ENCODE measurements around the gene NOTO.
"Not testable (repeated sequence)": the region's sequence is repeated elsewhere in the genome, so short reads cannot be mapped to it uniquely, and the experiment has no call there.

The NOTO gene

GRCh38 chr2:73200281-73200680 lies 2.1 kb upstream of the NOTO start:
- not testable (repeated sequence) for DNase-seq (ENCODE audit: low read depth)

DNA sequence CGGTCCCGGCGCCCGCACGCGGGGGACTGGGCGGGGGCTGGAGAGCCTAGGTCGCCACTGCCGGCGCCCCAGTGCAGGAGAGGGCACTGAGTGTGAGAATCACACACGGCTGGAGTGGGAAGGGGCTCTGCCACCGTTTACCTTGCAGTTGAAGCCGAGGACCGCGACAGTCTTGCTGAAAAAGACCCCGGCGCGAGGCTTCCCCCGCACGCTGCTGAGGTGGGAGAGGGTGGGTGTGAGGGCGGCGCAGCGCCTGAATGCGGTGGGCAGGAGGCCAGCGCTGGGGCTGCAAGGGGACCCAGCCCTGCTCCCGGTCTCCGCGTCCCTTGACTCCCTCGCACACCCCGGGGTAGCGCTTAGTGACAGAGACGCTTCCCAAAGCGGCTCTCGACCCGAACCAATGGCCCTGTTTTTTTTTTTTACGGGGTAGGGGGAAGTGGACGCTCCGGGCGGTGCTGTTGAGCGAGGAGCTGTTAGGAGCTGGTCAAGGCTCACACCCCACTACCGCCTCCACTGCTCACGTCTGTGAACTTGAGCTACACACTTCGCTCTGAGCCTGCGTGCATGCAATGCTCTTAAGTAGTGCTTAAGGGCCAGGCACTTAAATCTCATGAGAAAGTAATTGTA lies 794 bp downstream of the NOTO start:
- DNase-seq (ENCODE audit: low read depth), result no peak

DNA sequence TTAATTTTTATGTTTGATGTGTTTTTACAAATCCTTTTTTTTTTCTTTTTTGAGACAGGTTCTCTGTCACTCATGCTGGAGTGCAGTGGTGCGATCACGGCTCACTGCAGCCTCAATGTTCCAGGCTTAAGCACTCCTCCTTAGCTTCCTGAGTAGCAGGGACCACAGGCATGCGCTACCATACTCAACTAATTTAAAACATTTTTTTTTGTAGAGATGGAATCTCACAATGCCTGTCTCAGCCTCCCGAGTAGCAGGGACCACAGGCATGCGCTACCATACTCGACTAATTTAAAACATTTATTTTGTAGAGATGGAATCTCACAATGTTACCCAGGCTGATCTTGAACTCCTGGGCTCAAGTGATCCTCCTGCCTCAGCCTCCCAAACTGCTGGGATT lies 3.2 kb downstream of the NOTO start:
- DNase-seq (ENCODE audit: low read depth), result no peak

GRCh38 chr2:73208258-73208657 lies 5.9 kb downstream of the NOTO start:
- DNase-seq (ENCODE audit: low read depth), result no peak

GRCh38 chr2:73210019-73210418 lies 7.6 kb downstream of the NOTO start:
- DNase-seq (ENCODE audit: low read depth), result no peak

DNA sequence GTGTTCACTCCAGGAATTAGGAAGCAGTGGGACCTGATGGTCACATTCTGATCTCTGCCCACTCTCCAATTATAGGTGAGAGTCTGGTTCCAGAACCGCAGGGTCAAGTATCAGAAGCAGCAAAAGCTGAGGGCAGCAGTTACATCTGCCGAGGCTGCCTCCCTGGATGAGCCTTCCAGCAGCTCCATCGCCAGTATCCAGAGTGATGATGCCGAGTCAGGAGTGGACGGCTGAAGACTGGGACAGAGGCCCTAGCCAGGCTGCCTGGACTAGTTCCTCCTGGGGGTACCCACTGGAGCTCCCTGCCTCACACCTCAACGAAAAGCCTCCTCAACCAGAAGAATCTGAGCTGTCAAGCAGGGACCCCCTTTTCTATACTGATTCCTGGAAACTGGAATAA lies 8.3 kb downstream of the NOTO start:
- no peak for DNase-seq (ENCODE audit: low read depth)

DNA sequence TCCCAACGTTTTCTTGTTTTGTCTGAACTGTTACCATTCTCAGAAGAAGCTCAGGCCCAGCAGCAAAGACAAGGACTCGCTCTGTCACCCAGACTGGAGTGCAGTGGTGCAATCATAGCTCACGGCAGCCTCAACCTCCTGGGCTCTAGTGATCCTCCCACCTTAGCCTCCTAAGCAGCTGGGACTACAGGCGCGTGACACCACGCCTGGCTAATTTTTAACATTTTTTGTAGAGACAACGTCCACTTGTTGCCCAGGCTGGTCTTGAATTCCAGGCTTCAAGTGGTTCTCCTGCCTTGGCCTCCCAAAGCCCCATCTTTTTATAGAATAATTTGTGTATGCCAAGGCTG lies 9.7 kb downstream of the NOTO start:
- DNase-seq (ENCODE audit: low read depth), result no peak

DNA sequence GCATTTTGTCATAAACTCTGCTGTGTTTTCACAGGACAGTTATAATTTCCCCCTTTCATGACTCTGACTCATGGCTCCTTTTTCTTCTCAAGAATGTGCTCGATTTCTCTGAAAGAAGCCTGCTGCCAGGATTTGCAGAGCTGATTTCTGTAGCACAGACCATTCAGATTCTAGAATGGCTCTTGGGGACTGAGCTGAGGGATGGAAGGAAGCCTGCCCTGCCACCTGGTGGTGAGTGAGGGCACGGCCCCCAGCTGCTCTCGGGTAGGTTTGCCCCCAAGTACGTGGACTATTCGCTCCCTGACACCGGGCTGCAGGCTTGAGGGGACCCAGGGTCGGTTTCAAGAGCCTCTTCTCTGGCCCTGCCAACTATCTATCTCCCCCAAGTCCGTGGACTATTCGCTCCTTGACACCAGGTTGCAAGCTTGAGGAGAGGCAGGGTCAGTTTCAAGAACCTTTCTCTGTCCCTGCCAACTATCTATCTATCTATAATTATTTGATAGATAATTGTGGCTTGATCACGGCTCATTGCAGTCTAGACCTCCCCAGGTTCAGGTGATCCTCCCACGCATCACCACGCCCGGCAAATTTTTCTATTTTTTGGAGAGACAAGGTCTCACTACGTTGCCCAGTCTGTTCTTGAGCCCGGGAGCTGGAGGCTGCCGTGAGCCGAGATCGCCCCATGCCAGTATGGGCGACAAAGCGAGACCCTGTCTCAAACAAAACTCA lies 10.2 kb downstream of the NOTO start:
- peak; percentile 45 for DNase-seq (ENCODE audit: low read depth)

DNA sequence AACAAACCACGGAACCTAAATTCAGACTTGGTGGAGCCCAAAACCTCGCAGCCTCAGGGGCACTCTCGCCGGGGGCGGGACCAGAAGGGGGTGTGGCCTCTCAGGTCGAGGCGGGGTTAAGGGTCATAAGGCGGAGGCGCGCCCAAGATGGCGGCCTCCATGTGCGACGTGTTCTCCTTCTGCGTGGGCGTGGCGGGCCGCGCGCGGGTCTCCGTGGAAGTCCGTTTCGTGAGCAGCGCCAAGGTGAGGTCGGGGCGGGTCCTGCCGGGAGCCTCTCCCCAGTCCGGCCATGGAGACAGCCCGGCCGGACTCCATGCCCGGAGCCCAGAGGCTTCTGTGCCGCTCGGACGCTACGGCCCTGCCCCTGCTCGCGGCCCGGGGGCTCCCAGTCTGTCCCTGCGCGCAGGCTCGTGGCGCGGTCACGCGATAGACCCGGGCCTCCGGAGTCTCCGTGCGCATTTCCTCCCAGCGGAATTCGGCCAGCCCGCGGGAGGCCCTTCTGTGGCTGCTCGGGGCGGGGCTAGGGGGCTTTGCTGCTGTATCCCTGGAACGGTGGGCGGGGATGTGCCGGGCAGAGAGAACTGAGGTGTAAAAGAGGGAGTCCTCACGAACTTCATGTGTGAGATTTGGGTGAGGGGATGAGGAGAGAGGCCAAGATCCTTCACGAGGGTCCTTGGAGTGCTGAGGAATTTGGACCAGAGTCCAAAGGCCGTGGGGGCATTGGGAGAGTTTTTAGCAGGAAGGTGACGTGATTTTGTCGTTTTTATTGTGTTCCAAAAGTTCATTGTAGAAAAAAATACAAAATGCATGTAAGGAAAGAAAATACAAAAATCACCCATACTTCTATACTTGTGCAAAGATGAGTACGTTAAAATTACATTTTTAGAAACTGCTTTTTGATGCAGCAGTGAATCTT lies 12.0 kb downstream of the NOTO start, which contains the start of gene SMYD5:
Gene SMYD5 (plus strand): TSS at position 126 of the 916 bp plus-strand sequence. CDS start 22 bp downstream, at position 148.
- DNase-seq (ENCODE audit: low read depth), result peak; percentile 86

DNA sequence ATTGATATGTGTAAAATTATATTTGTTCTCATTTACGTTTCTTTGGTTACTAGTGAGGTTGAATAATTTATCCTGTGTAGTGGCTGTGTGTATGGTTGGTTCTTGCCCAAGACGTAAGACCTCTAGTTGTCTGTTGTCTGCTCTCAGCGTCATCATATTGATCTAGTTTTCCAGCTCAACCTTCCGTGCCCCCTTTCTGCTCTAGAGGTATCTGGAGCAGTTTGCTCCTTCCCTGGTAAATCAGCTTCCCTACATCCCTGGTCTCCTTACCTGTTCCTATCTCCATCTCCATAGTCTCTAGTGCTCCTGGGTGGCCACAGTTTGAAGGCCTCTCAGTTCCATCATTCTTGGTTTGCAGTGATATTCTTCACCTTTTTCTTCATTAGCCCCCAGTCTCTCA lies 12.9 kb downstream of the NOTO start:
- DNase-seq (ENCODE audit: low read depth), result no peak

DNA sequence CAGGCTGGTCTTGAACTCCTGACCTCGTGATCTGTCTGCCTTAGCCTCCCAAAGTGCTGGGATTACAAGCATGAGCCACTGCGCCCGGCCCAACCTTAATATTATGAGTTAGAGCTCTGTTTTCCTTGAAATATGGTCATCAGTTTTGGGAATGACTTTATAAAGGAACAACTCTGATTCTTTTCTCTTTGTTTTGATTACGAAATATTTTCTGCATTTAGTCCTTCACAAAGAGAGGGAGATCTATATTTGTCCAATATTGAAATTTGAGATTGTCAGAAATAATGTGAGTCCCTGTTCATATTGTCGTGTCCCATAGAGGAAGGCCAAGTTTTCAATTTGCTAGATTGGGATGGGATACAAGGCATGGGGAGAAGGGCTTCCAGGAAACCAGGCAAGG lies 14.8 kb downstream of the NOTO start:
- DNase-seq (ENCODE audit: low read depth), result no peak

- DNase-seq (ENCODE audit: low read depth), result no peak
These were observed 15.5 kb downstream of the NOTO start for GRCh38 chr2:73217826-73218225.

DNA sequence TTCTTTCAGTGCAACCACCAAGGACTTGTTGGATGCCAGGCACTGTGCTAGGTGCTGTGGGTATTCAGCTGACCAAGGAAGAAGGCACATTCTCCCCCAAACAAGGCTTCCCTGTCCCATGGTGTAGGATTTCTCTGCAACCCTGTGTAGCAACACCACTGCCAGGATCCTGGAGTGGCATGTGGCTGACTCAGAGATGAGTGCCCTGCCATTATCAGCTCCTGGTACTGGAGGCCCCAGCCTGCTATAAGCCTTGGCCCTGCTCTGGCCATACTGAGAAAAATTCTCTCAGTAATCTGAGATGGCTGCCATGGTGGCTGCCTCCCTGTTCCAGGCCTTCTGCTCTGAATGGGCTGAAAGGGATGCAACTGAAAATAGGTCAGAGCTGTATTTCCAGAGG lies 15.9 kb downstream of the NOTO start:
- DNase-seq (ENCODE audit: low read depth), result no peak

DNA sequence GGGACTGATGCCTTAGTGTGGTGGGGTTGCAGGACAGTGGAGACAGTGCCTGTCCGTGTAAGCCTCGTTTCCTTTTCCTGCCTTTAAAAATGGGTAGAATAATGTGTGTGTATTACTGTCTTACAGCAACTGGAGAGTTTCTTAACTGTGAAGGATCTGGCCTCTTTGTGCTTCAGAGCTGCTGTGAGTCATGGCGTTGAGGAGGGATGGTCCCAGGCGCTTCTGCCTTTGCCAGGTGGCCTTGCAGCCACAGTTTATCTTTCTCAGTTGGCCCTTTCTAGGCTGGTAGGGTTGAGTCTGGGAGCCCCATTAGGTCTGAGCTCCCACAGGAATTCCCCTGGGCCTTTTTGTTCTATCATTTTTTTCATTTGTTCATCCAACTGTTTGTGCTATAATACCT lies 21.4 kb downstream of the NOTO start:
- no peak for DNase-seq (ENCODE audit: low read depth)

DNA sequence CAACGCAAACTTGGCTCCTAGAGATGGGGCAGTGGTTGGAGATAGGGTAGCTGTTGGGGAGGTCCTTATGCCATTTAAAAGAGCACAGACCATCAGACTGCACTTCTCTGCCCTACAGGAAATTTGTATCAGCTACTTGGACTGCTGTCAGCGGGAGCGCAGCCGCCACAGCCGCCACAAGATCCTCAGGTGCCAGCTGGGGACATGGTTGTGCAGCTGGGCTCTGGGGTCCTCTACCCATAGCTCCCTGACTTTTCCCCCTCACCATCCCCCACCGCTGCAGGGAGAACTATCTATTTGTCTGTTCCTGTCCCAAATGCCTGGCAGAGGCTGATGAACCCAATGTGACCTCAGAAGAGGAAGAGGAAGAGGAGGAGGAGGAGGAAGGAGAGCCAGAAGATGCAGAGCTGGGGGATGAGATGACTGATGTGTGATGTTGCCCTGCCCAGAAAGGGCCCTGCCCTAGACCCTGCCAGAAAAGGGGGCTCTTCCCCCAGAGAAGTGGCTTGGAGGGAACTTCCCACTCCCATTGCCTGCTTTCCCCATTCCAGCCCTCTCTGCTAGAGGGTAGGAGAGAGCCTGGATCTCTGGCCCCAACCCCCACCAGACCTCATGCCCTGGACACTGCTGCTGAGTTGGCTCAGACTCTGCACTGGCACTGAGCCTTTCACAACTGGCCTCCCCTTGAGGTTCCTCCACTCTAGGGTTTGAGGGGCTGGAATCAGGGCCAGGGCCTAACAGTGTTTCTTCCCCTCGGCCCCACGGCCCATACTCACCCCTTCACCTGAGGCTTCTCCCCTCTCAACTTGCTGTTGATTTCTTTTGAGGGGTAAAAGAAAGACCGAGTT lies 23.4 kb downstream of the NOTO start:
- DNase-seq (ENCODE audit: low read depth), result no peak

GRCh38 chr2:73227086-73227485 lies 24.7 kb downstream of the NOTO start:
- no peak for DNase-seq (ENCODE audit: low read depth)

- no peak for DNase-seq (ENCODE audit: low read depth)
These were observed 26.3 kb downstream of the NOTO start for GRCh38 chr2:73228631-73229030.

- DNase-seq (ENCODE audit: low read depth), result no peak
These were observed 30.2 kb downstream of the NOTO start for GRCh38 chr2:73232403-73233153.

DNA sequence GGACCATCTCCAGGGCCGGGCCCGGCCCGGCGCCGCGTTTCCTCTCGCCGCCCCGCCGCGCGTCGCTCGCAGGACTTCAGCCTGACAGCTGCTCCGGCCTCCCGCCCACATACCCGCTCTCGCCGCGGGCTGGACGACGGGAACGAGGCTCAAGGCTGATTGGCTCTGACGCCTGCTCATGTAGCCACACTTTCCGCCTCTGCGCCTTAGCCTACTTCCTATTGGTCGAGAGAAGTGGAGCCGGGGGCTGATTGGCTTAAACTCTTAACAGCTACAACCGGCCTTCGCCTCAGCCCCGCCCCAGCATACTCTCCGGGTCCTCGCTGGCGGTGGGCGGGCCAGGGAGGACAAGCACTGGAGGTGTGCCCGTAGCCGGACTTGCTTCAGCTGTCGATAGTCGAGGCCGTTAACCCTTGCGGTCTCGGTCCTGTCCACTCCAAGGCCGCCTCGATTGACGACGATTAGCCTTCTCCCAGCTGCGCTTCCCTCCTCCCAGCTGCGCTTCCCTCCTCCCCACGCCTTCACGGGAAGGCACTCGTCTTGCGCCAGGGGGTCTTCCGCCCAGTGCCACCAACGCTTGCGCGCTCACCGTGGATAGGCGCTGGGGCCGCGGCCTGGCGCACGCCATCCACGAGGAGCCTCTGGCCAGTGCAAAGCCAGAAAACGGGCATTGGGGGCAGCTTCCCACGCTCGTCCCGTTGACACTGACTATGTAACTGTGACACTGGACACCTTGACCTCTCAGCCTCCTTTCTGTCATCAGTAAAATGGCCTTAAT lies 31.0 kb downstream of the NOTO start, which contains the start of gene PRADC1:
Gene PRADC1 (minus strand): TSS at position 86 of the 778 bp plus-strand sequence. CDS start 79 bp downstream, at position 7.
- peak; percentile 92 for DNase-seq (ENCODE audit: low read depth)

Data from T follicular helper cell (primary cell).